AG09309 (cell line): ENCODE data around the gene XPO4.

ENCODE experiments used
- DNase-seq: peaks from one replicate; pipeline ENCODE4 v3.0.0-alpha.2; 2010; ENCODE audit warnings: low read depth
- H3K4me3 ChIP-seq: 2 replicates; pipeline ENCODE4 v1.5.1; 2011; ENCODE audit warnings: mild to moderate bottlenecking, low read depth, low read length, moderate library complexity; ENCODE audit not compliant: control insufficient read depth
- TF ChIP-seq, protein P1 (sequence below): IDR thresholded peaks from 2 replicates; pipeline ENCODE4 v1.5.1; 2011; ENCODE audit warnings: mild to moderate bottlenecking, low read depth, low read length, inconsistent platforms; ENCODE audit not compliant: insufficient read depth, control insufficient read depth; ENCODE audit errors: missing control alignments

Gene XPO4

DNA sequence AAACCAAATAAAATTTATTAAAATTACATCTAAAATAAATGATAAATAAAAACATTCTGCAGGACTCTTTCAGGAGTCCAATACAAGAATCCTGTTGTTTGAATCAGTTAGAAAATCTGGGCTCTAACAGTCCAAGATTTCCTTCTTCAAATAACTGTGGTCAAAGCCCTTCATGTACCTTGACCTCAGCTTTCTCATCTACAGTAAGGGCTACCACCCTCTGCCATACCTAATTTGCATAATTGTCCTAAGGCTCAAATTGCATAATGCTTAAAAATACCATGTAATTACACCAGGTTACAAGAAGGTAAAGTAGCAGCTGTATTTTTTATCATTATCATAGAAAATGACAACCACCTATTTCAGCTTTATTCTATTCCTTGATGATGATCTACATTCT, 54.3 kb downstream of the XPO4 start:
- H3K4me3 ChIP-seq: no peak overlapping the region
- no peak for DNase-seq
- TF ChIP-seq, protein P1, sequence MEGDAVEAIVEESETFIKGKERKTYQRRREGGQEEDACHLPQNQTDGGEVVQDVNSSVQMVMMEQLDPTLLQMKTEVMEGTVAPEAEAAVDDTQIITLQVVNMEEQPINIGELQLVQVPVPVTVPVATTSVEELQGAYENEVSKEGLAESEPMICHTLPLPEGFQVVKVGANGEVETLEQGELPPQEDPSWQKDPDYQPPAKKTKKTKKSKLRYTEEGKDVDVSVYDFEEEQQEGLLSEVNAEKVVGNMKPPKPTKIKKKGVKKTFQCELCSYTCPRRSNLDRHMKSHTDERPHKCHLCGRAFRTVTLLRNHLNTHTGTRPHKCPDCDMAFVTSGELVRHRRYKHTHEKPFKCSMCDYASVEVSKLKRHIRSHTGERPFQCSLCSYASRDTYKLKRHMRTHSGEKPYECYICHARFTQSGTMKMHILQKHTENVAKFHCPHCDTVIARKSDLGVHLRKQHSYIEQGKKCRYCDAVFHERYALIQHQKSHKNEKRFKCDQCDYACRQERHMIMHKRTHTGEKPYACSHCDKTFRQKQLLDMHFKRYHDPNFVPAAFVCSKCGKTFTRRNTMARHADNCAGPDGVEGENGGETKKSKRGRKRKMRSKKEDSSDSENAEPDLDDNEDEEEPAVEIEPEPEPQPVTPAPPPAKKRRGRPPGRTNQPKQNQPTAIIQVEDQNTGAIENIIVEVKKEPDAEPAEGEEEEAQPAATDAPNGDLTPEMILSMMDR: no peak

DNA sequence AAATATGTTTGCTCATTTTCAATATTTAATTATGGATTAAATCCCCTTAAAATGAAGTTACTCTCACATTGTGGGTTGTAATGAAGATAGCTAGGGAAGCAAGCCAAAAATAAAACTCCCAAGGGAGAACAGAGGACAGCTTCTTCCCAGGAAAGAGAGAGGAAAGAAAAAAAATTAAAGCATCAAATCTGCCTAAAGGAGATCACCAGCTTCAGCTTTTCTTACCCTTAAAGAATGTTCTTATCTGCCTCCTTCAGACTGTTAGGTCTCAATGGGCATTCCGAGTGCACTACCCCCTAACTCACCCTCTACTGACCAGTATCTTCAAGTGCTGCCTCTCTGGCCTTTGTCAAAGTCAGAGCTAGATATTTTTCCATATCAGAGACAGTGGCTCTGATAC, 55.2 kb downstream of the XPO4 start:
- H3K4me3 ChIP-seq: no peak overlapping the region
- TF ChIP-seq, protein P1: no peak
- DNase-seq: no peak

DNA sequence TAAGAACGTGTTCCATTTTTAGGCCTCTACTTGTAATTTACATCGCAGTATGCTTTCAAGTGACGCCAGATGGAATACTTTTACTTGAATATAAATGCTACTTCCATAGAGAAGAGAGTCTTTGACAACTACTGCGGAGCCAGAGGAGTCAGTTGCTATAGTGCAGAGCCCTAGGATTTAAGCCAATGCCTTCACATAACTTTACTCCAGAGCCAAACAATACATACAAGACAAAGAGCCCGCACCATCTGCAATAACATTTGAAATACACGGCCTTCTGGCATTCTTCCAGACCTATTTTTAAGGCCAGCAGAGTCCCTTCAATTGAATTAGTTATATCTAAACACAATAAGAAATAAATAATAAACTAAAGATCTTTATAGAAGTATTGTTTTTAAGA, 59.4 kb downstream of the XPO4 start:
- no peak overlapping the region for H3K4me3 ChIP-seq
- TF ChIP-seq, protein P1: no peak
- no peak for DNase-seq

DNA sequence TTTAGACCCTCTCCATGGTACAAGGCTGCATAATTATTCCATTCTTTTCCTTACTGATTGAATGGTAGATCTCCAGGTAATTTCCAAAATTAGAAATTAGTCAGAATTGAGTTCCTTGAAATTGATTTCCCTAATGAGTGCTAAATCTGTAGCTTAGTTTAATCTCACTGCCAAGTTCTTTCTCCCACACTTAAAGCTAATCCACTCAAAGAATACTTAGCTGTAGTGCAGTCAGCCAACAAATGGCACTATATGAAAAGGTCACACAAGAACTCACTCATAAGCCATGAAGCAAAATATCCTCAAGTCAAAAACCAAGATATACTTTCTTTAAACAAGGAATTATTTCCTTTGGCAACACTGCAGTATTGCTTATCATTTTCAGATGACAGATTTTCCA, 62.0 kb downstream of the XPO4 start:
- H3K4me3 ChIP-seq: no peak overlapping the region
- TF ChIP-seq, protein P1: no peak
- no peak for DNase-seq

DNA sequence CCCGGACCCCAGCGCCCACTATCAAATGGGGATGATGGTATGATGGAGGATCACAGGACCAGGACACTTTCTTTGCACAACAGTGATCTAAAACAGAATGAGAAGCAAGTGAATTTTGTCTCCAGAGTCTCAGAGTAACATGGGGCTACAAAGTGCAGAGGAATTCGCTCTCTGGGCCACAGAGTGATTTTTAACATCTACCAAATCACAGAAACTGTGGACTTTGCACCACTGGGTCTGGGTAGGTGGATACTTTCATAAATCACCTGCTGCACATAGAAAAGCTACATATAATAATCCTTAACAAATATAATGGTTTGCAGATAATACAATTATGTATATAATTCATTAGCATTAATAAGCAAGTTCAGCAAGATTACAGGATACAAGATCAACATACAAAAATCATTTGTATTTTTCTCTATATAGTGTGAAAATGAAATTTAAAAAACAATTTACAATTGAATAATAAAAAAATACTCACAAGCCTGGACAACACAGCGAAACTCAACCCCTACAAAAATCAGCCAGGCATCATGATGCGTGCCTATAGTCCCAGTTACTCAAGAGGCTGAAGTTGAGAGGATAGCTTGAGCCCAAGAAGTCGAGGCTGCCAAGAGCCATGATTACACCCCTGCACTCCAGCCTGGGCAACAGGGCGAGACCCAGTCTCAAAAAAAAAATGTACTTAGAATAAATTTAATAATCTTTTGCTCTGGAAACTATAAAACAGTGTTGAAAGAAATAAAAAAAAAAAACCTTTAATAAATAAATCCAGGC, 68.5 kb downstream of the XPO4 start:
- TF ChIP-seq, protein P1: no peak
- H3K4me3 ChIP-seq: no peak overlapping the region
- no peak for DNase-seq

DNA sequence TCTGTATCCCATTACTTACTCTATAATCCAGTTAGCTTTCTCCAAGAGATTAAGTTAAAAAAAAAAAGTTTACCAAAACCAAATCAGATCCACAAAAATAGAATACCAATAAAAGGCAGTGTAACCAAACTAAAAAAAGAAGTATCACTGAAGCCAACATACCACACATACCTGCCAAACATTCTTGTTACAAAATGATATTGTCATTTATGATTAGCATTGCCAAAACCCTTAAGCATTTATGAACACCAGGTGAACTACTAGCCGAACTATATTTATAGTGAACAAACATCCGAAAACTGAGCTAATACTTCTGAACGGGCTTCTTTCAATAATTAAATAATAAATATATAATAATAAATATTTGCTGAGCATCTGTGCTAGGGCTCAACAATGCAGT, 69.7 kb downstream of the XPO4 start:
- no peak overlapping the region for H3K4me3 ChIP-seq
- TF ChIP-seq, protein P1: no peak
- DNase-seq: no peak
